NT2/D1 (cell line): ENCODE data around the gene POF1B.

ENCODE experiments used
- SUZ12 ChIP-seq: IDR thresholded peaks from 2 replicates; pipeline ENCODE4 v1.6.1; 2011; ENCODE audit not compliant: insufficient read length, insufficient read depth; ENCODE audit errors: extremely low read depth
- YY1 ChIP-seq: IDR thresholded peaks from 2 replicates; pipeline ENCODE4 v1.6.1; 2011; ENCODE audit not compliant: insufficient read length, insufficient read depth
- ZNF274 ChIP-seq: IDR thresholded peaks from 2 replicates; pipeline ENCODE4 v1.6.1; 2011; ENCODE audit warnings: mild to moderate bottlenecking, low read depth, low read length

- no peak for TF ChIP-seq ZNF274
- no peak for TF ChIP-seq YY1
- TF ChIP-seq SUZ12, result no peak
Measured at GRCh38 chrX:85419293-85419692, 39.8 kb upstream of the POF1B start.
